Ishikawa (cell line): ENCODE measurements around the gene SPEF2.

Experiments used
- CEBPB ChIP-seq: IDR thresholded peaks from 2 replicates; pipeline ENCODE4 v1.6.1; 2012
- CREB1 ChIP-seq: IDR thresholded peaks from 2 replicates; pipeline ENCODE4 v1.6.1; 2012; ENCODE audit warnings: low read depth
- EGR1 ChIP-seq: IDR thresholded peaks from 2 replicates; pipeline ENCODE4 v1.6.1; 2012
- EP300 ChIP-seq: IDR thresholded peaks from 2 replicates; pipeline ENCODE4 v1.6.1; 2012; ENCODE audit warnings: borderline replicate concordance
- FOXM1 ChIP-seq: IDR thresholded peaks from 2 replicates; pipeline ENCODE4 v1.6.1; 2012; ENCODE audit warnings: low read depth, borderline replicate concordance
- NFIC ChIP-seq: IDR thresholded peaks from 2 replicates; pipeline ENCODE4 v1.6.1; 2012
- RAD21 ChIP-seq: IDR thresholded peaks from 2 replicates; pipeline ENCODE4 v1.6.1; 2012; ENCODE audit warnings: low read depth
- TAF1 ChIP-seq: IDR thresholded peaks from 2 replicates; pipeline ENCODE4 v1.6.1; 2012; ENCODE audit warnings: low read depth, mild to moderate bottlenecking
- TCF12 ChIP-seq: IDR thresholded peaks from 2 replicates; pipeline ENCODE4 v1.6.1; 2012; ENCODE audit warnings: low read depth
- TEAD4 ChIP-seq: IDR thresholded peaks from 2 replicates; pipeline ENCODE4 v1.6.1; 2012
- YY1 ChIP-seq: IDR thresholded peaks from 2 replicates; pipeline ENCODE4 v1.6.1; 2012; ENCODE audit warnings: low read depth
- ZBTB7A ChIP-seq: IDR thresholded peaks from 2 replicates; pipeline ENCODE4 v1.6.1; 2012; ENCODE audit warnings: low read depth
- TF ChIP-seq, protein P1 (sequence below): IDR thresholded peaks from 2 replicates; pipeline ENCODE4 v1.6.1; 2012
- TF ChIP-seq, protein P2 (sequence below): IDR thresholded peaks from 2 replicates; pipeline ENCODE4 v1.6.1; 2012
- TF ChIP-seq, protein P3 (sequence below): IDR thresholded peaks from 2 replicates; pipeline ENCODE4 v1.6.1; 2012; ENCODE audit warnings: low read depth, mild to moderate bottlenecking

Gene SPEF2

DNA sequence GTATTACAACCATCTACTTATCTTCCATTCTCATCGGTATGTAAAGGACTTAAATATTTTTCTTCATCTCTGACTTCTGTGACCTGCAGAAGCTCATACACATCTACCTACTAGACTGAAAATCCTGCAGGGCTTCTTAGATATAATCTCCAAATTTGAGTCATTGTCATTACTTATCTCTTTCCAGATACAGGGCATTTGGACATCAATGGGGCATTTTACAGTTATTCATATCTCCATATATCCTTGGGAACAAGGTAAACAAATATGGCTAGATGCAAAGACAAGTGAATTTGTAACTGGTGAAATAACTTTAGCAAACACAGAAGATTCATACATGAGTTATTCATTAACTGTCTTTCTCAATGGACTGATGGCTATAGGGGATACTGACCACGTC is 201.4 kb downstream of the SPEF2 start:
- TF ChIP-seq, protein P1, sequence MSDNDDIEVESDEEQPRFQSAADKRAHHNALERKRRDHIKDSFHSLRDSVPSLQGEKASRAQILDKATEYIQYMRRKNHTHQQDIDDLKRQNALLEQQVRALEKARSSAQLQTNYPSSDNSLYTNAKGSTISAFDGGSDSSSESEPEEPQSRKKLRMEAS, result no peak
- no peak for TF ChIP-seq TCF12
- TF ChIP-seq CREB1, result no peak
- no peak for TF ChIP-seq TEAD4
- no peak for TF ChIP-seq EGR1
- TF ChIP-seq, protein P2, sequence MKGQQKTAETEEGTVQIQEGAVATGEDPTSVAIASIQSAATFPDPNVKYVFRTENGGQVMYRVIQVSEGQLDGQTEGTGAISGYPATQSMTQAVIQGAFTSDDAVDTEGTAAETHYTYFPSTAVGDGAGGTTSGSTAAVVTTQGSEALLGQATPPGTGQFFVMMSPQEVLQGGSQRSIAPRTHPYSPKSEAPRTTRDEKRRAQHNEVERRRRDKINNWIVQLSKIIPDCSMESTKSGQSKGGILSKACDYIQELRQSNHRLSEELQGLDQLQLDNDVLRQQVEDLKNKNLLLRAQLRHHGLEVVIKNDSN, result no peak
- TF ChIP-seq RAD21, result no peak
- TF ChIP-seq, protein P3, sequence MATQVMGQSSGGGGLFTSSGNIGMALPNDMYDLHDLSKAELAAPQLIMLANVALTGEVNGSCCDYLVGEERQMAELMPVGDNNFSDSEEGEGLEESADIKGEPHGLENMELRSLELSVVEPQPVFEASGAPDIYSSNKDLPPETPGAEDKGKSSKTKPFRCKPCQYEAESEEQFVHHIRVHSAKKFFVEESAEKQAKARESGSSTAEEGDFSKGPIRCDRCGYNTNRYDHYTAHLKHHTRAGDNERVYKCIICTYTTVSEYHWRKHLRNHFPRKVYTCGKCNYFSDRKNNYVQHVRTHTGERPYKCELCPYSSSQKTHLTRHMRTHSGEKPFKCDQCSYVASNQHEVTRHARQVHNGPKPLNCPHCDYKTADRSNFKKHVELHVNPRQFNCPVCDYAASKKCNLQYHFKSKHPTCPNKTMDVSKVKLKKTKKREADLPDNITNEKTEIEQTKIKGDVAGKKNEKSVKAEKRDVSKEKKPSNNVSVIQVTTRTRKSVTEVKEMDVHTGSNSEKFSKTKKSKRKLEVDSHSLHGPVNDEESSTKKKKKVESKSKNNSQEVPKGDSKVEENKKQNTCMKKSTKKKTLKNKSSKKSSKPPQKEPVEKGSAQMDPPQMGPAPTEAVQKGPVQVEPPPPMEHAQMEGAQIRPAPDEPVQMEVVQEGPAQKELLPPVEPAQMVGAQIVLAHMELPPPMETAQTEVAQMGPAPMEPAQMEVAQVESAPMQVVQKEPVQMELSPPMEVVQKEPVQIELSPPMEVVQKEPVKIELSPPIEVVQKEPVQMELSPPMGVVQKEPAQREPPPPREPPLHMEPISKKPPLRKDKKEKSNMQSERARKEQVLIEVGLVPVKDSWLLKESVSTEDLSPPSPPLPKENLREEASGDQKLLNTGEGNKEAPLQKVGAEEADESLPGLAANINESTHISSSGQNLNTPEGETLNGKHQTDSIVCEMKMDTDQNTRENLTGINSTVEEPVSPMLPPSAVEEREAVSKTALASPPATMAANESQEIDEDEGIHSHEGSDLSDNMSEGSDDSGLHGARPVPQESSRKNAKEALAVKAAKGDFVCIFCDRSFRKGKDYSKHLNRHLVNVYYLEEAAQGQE, result no peak
- TF ChIP-seq TAF1, result no peak
- TF ChIP-seq NFIC, result no peak
- TF ChIP-seq EP300, result no peak
- no peak for TF ChIP-seq ZBTB7A
- no peak for TF ChIP-seq CEBPB
- no peak for TF ChIP-seq FOXM1
- TF ChIP-seq YY1, result no peak

DNA sequence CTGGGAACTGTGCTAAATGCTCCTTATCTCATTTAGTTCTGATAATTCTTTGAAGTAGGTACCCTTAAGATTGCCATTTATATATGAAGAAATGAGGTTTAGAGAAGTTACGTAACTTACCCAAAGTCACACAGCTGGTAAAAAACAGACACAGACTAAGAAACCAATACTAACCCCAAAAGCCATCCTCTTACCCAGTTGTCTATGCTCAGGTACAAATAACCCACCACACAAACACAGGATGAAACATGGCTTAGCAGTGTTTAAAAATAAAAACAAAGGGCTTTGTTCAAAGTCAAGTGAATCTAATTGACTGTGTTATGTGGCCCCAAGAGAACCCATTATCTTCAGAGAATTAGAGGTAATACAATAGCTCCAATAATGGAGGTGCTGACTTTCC is 202.0 kb downstream of the SPEF2 start:
- TF ChIP-seq CREB1 (no peak), FOXM1 (no peak), TCF12 (no peak), TEAD4 (no peak), RAD21 (no peak), CEBPB (no peak)
- TF ChIP-seq, protein P2, result no peak

DNA sequence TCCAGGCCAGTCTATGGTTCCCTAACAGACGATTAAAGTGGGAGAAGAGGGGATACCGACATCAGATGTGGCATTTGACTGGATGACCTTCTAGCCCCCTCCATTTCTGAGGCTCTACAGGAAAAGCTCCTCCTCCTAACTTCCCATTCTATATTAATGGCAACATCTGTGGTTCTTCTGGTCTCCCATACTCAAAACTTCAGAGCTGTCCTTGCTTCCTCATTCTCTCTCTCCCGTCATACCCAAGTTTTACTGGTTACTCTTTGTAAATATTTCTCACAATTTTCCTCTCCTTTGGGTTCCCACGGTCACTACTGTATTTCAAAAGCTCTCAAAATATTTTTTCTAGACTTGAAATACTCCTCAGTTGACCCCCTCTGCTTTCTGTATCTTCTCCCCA is 203.1 kb downstream of the SPEF2 start:
- TF ChIP-seq, protein P3, result no peak
- TF ChIP-seq TEAD4, result no peak
- TF ChIP-seq EGR1, result no peak
- no peak for TF ChIP-seq CREB1
- TF ChIP-seq ZBTB7A, result no peak
- no peak for TF ChIP-seq FOXM1
- TF ChIP-seq EP300, result no peak
- no peak for TF ChIP-seq RAD21
- TF ChIP-seq, protein P1, result no peak

- TF ChIP-seq TEAD4 (no peak), NFIC (no peak), FOXM1 (no peak), TAF1 (no peak), TCF12 (no peak), EP300 (no peak), EGR1 (no peak), ZBTB7A (no peak), YY1 (no peak), RAD21 (no peak), CEBPB (no peak)
- TF ChIP-seq, protein P2, result no peak
- TF ChIP-seq, protein P3, result no peak
Measured at GRCh38 chr5:35821513-35821912, 203.8 kb downstream of the SPEF2 start.

GRCh38 chr5:35822511-35822910 is 204.8 kb downstream of the SPEF2 start:
- TF ChIP-seq NFIC, result no peak
- TF ChIP-seq CEBPB, result no peak
- TF ChIP-seq CREB1, result no peak
- TF ChIP-seq, protein P3, result no peak
- TF ChIP-seq RAD21, result no peak
- no peak for TF ChIP-seq EGR1
- no peak for TF ChIP-seq FOXM1
- TF ChIP-seq TAF1, result no peak
- TF ChIP-seq TCF12, result no peak
